Mesendoderm (in vitro differentiated cells): ENCODE data around the gene KRTAP12-3.

Experiments
- DNase-seq: peaks from one replicate; pipeline ENCODE4 v3.0.0; 2013
- H2AK5ac ChIP-seq: 2 replicates; pipeline ENCODE4 v1.6.1; 2013; ENCODE audit warnings: low read length, inconsistent platforms
- H2BK120ac ChIP-seq: 2 replicates; pipeline ENCODE4 v1.6.1; 2013; ENCODE audit warnings: low read depth, mild to moderate bottlenecking, low read length, moderate library complexity, mixed read lengths
- H2BK15ac ChIP-seq: replicated peaks from 2 replicates; pipeline ENCODE4 v1.6.1; 2013; ENCODE audit warnings: low read depth, mild to moderate bottlenecking, moderate library complexity
- H2BK5ac ChIP-seq: 2 replicates; pipeline ENCODE4 v1.6.1; 2013; ENCODE audit warnings: low read length, inconsistent platforms
- H3K18ac ChIP-seq: 2 replicates; pipeline ENCODE4 v1.6.1; 2013; ENCODE audit warnings: mild to moderate bottlenecking, low read length, mixed read lengths
- H3K23ac ChIP-seq: one replicate; pipeline ENCODE4 v1.6.1; 2013; ENCODE audit warnings: low read length
- H3K27ac ChIP-seq: 2 replicates; pipeline ENCODE4 v1.5.1; 2013; ENCODE audit warnings: low read depth, mild to moderate bottlenecking, inconsistent platforms, low read length, moderate library complexity
- H3K27me3 ChIP-seq: 2 replicates; pipeline ENCODE4 v1.6.1; 2013; ENCODE audit warnings: low read length, control low read depth, mild to moderate bottlenecking, inconsistent platforms; ENCODE audit not compliant: insufficient read depth, poor library complexity
- H3K36me3 ChIP-seq: 2 replicates; pipeline ENCODE4 v1.6.1; 2013; ENCODE audit warnings: low read length, inconsistent platforms; ENCODE audit not compliant: control insufficient read depth, insufficient read depth
- H3K4ac ChIP-seq: one replicate; pipeline ENCODE4 v1.6.1; 2013; ENCODE audit warnings: low read depth, mild to moderate bottlenecking, low read length, moderate library complexity
- H3K4me1 ChIP-seq: 2 replicates; pipeline ENCODE4 v1.6.1; 2013; ENCODE audit warnings: low read depth, low read length, inconsistent platforms; ENCODE audit not compliant: control insufficient read depth
- H3K4me2 ChIP-seq: 2 replicates; pipeline ENCODE4 v1.6.1; 2013; ENCODE audit warnings: low read length
- H3K4me3 ChIP-seq: 2 replicates; pipeline ENCODE4 v1.5.1; 2013; ENCODE audit warnings: mild to moderate bottlenecking, low read length
- H3K56ac ChIP-seq: one replicate; pipeline ENCODE4 v1.6.1; 2013; ENCODE audit warnings: low read length
- H3K79me1 ChIP-seq: 2 replicates; pipeline ENCODE4 v1.6.1; 2013; ENCODE audit warnings: low read length, inconsistent platforms
- H3K79me2 ChIP-seq: 2 replicates; pipeline ENCODE4 v1.6.1; 2013; ENCODE audit warnings: mild to moderate bottlenecking, low read length; ENCODE audit not compliant: control insufficient read depth, insufficient read depth
- H3K9ac ChIP-seq: 2 replicates; pipeline ENCODE4 v1.6.1; 2013; ENCODE audit warnings: low read length, inconsistent platforms
- H4K5ac ChIP-seq: one replicate; pipeline ENCODE4 v1.6.1; 2013; ENCODE audit warnings: low read length
- H4K8ac ChIP-seq: one replicate; pipeline ENCODE4 v1.6.1; 2013; ENCODE audit warnings: low read depth, mild to moderate bottlenecking, control low read depth, low read length, moderate library complexity
- WGBS: extraction: QIAGEN DNeasy Blood & Tissue Kit; methylation state at CpG from one replicate; pipeline ENCODE4 v1.1.7; 2013; ENCODE audit warnings: low lambda C conversion rate, missing lambda C conversion rate; ENCODE audit not compliant: insufficient coverage; ENCODE audit errors: extremely low coverage; 5-methylcytosine and 5-hydroxymethylcytosine counted together

Gene KRTAP12-3

DNA sequence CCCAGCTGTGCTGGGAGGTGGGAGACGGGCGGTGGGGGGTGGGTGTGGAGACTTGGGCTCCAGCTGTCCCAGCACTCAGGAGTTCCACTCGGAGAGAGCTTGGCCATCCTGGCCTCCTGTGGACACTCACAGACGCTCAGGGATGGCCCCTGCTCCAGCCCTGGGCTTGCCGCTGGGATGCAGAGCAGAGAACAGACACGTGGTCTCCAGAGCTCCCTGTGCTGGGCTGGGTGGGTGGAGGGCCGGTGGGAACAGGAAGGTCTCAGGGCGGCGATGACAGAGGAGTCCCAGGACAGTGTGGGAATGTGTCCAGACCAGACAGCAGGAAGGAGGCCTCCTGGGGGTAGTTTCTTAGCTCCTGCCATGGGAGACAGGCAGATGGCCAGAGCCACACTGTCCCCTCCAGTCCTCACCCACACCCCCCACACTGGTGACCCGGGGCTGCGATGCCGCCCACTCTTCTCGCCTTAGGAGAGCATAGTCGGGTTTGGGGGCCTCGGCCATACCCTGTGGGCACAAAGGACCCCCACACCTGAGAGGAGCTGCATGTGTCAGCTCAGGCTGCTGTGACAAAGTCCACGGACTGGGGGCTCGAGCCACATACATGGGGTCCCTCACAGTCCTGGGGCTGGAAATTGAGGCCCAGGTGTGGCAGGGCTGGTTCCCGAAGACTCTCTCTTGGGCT is 28.9 kb upstream of the KRTAP12-3 start:
- Histone ChIP-seq H3K4me3 (no peak overlapping the region), H2BK5ac (no peak overlapping the region), H3K56ac (no peak overlapping the region), H2AK5ac (no peak overlapping the region), H3K27ac (no peak overlapping the region), H3K27me3 (no peaks in the 10 kb centered on the region), H3K36me3 (no peaks in the 10 kb centered on the region), H3K4ac (no peak overlapping the region), H4K8ac (no peak overlapping the region), H3K18ac (no peak overlapping the region), H3K4me2 (no peak overlapping the region), H3K9ac (no peak overlapping the region), H3K23ac (no peak overlapping the region), H2BK15ac (no peak overlapping the region), H2BK120ac (no peak overlapping the region), H4K5ac (no peak overlapping the region), H3K4me1 (no peaks in the 10 kb centered on the region), H3K79me2 (no peaks in the 10 kb centered on the region), H3K79me1 (no peaks in the 10 kb centered on the region)
- DNase-seq, result no peak
- no CpG with 5 or more reads among the region's 18 CpGs for WGBS

DNA sequence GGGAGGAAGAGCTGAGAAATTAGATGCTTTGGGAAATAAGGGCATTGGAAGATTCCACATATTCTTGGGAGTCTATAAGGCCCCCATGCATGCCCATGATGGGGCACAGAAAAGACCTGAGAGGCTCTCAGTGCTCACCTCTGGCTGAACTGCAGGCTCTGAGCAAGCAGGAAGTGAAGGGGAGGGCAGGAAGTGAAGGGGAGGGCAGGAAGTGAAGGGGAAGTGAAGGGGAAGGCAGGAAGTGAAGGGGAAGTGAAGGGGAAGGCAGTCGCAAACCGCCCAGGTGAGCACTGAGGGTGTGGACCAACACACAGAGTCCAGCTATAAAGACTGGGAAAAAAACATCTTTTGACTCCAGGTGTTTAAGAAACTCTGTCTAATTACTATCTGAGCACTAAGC is 27.3 kb upstream of the KRTAP12-3 start:
- no peaks in the 10 kb centered on the region for H3K79me1 ChIP-seq
- H3K56ac ChIP-seq, result no peak overlapping the region
- H3K36me3 ChIP-seq, result no peaks in the 10 kb centered on the region
- no peak overlapping the region for H3K4me3 ChIP-seq
- H4K8ac ChIP-seq, result no peak overlapping the region
- no peak overlapping the region for H3K9ac ChIP-seq
- WGBS, result no CpG with 5 or more reads among the region's 2 CpGs
- H3K27me3 ChIP-seq, result no peaks in the 10 kb centered on the region
- H2BK15ac ChIP-seq, result no peak overlapping the region
- DNase-seq, result no peak
- H3K79me2 ChIP-seq, result no peaks in the 10 kb centered on the region
- H3K4me1 ChIP-seq, result no peaks in the 10 kb centered on the region
- H3K23ac ChIP-seq, result no peak overlapping the region
- H2AK5ac ChIP-seq, result no peak overlapping the region
- no peak overlapping the region for H3K4me2 ChIP-seq
- H3K18ac ChIP-seq, result no peak overlapping the region
- H3K4ac ChIP-seq, result no peak overlapping the region
- H3K27ac ChIP-seq, result no peak overlapping the region
- no peak overlapping the region for H2BK120ac ChIP-seq
- no peak overlapping the region for H4K5ac ChIP-seq
- H2BK5ac ChIP-seq, result no peak overlapping the region

DNA sequence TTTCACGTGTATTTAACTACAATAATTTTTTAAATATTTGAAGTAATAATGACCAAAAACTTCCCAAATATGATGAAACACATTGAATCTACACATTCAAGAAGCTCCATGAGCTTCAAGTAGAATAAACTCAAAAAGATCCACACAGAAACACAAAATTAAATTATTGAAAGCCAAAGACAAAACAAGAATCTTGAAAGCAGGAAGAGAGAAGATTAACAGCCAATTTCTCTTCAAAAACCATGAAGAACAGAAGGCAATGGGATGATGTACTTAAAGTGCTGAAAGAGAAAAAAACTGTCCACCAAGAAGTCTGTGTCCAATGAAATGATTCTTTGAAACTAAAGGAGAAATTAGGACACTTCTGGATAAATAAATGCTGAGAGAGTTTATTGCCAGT is 25.7 kb upstream of the KRTAP12-3 start:
- Histone ChIP-seq H3K27ac (no peak overlapping the region), H3K4me2 (no peak overlapping the region), H4K8ac (no peak overlapping the region), H3K36me3 (no peaks in the 10 kb centered on the region), H3K23ac (no peak overlapping the region), H3K79me2 (no peaks in the 10 kb centered on the region), H3K79me1 (no peaks in the 10 kb centered on the region), H3K4ac (no peak overlapping the region), H2AK5ac (no peak overlapping the region), H3K27me3 (no peaks in the 10 kb centered on the region), H2BK15ac (no peak overlapping the region), H4K5ac (no peak overlapping the region), H3K4me3 (no peak overlapping the region), H3K56ac (no peak overlapping the region), H3K9ac (no peak overlapping the region), H2BK5ac (no peak overlapping the region), H3K18ac (no peak overlapping the region), H3K4me1 (no peaks in the 10 kb centered on the region), H2BK120ac (no peak overlapping the region)
- DNase-seq, result no peak
- no CpG with 5 or more reads among the region's 1 CpG for WGBS

- H3K56ac ChIP-seq, result no peak overlapping the region
- no peak overlapping the region for H3K23ac ChIP-seq
- H3K18ac ChIP-seq, result no peak overlapping the region
- no peaks in the 10 kb centered on the region for H3K36me3 ChIP-seq
- no peak overlapping the region for H2BK120ac ChIP-seq
- H3K79me1 ChIP-seq, result no peaks in the 10 kb centered on the region
- no peak overlapping the region for H3K4ac ChIP-seq
- WGBS, result no CpG with 5 or more reads among the region's 15 CpGs
- H2AK5ac ChIP-seq, result no peak overlapping the region
- no peak overlapping the region for H3K27ac ChIP-seq
- H2BK5ac ChIP-seq, result no peak overlapping the region
- DNase-seq, result no peak
- no peaks in the 10 kb centered on the region for H3K79me2 ChIP-seq
- no peak overlapping the region for H3K4me3 ChIP-seq
- no peak overlapping the region for H3K4me2 ChIP-seq
- no peaks in the 10 kb centered on the region for H3K27me3 ChIP-seq
- no peak overlapping the region for H4K5ac ChIP-seq
- no peak overlapping the region for H3K9ac ChIP-seq
- no peak overlapping the region for H2BK15ac ChIP-seq
- no peak overlapping the region for H4K8ac ChIP-seq
- no peaks in the 10 kb centered on the region for H3K4me1 ChIP-seq
Measured at GRCh38 chr21:44636209-44637017, 21.3 kb upstream of the KRTAP12-3 start.

GRCh38 chr21:44637018-44637850 is 20.5 kb upstream of the KRTAP12-3 start, which contains the start of gene KRTAP10-10:
TSS of gene KRTAP10-10 (plus strand) at chr21:44637356. CDS start at chr21:44637418, 62 bp downstream.
- H3K36me3 ChIP-seq, result no peaks in the 10 kb centered on the region
- no peak within 1 kb of the TSS for H2BK15ac ChIP-seq
- H3K56ac ChIP-seq, result no peak within 1 kb of the TSS
- no peaks in the 10 kb centered on the region for H3K27me3 ChIP-seq
- no peak within 1 kb of the TSS for H3K27ac ChIP-seq
- no peaks in the 10 kb centered on the region for H3K4me1 ChIP-seq
- no peak within 1 kb of the TSS for H3K4me3 ChIP-seq
- no peak within 1 kb of the TSS for H2AK5ac ChIP-seq
- H3K18ac ChIP-seq, result no peak within 1 kb of the TSS
- no peak within 1 kb of the TSS for H3K9ac ChIP-seq
- no peak within 1 kb of the TSS for H3K23ac ChIP-seq
- no peak within 1 kb of the TSS for H2BK120ac ChIP-seq
- WGBS, result no CpG with 5 or more reads among the region's 21 CpGs
- H3K79me1 ChIP-seq, result no peaks in the 10 kb centered on the region
- H3K79me2 ChIP-seq, result no peaks in the 10 kb centered on the region
- H3K4me2 ChIP-seq, result no peak within 1 kb of the TSS
- H4K5ac ChIP-seq, result no peak within 1 kb of the TSS
- H4K8ac ChIP-seq, result no peak within 1 kb of the TSS
- DNase-seq, result no peak
- H3K4ac ChIP-seq, result no peak within 1 kb of the TSS
- no peak within 1 kb of the TSS for H2BK5ac ChIP-seq
